Stimulated activated CD4-positive, alpha-beta T cell treated with anti-CD3 and anti-CD28 coated beads, Interleukin-2, amount 100 ng/mL, for 4 hours (primary cell): ENCODE measurements around the gene GRID1.

Source experiments
- DNase-seq: peaks from one replicate; pipeline ENCODE4 v3.0.0-alpha.2; 2020; ENCODE audit warnings: low read depth

Gene GRID1

GRCh38 chr10:86368987-86369386, 2.4 kb upstream of the GRID1 start:
- no peak for DNase-seq

- no peak for DNase-seq
These were observed 1.5 kb upstream of the GRID1 start for GRCh38 chr10:86368046-86368445.

GRCh38 chr10:86367152-86367951, 757 bp upstream of the GRID1 start:
- no peak for DNase-seq

GRCh38 chr10:86366902-86367151, 232 bp upstream of the GRID1 start:
- DNase-seq, result no peak

- DNase-seq, result no peak
These were observed 1.1 kb downstream of the GRID1 start for GRCh38 chr10:86365346-86366032.

- no peak for DNase-seq
These were observed 1.9 kb downstream of the GRID1 start for GRCh38 chr10:86364491-86365345.

GRCh38 chr10:86363833-86364490, 2.6 kb downstream of the GRID1 start:
- DNase-seq, result no peak

GRCh38 chr10:86363184-86363832, 3.3 kb downstream of the GRID1 start:
- DNase-seq, result no peak

- no peak for DNase-seq
These were observed 3.9 kb downstream of the GRID1 start for GRCh38 chr10:86362586-86363183.

- DNase-seq, result no peak
These were observed 4.5 kb downstream of the GRID1 start for GRCh38 chr10:86362129-86362527.

GRCh38 chr10:86361156-86362128, 5.2 kb downstream of the GRID1 start:
- DNase-seq, result no peak

- DNase-seq, result no peak
These were observed 5.9 kb downstream of the GRID1 start for GRCh38 chr10:86360657-86361056.

GRCh38 chr10:86359954-86360353, 6.6 kb downstream of the GRID1 start:
- no peak for DNase-seq

GRCh38 chr10:86359111-86359510, 7.5 kb downstream of the GRID1 start:
- DNase-seq, result no peak

GRCh38 chr10:86357676-86358075, 8.9 kb downstream of the GRID1 start:
- DNase-seq, result no peak

- DNase-seq, result no peak
These were observed 9.6 kb downstream of the GRID1 start for GRCh38 chr10:86357041-86357440.

- no peak for DNase-seq
These were observed 10.3 kb downstream of the GRID1 start for GRCh38 chr10:86356296-86356695.

GRCh38 chr10:86355571-86356038, 11.0 kb downstream of the GRID1 start:
- DNase-seq, result no peak

- DNase-seq, result no peak
These were observed 11.6 kb downstream of the GRID1 start for GRCh38 chr10:86354761-86355540.
